GM19193 (cell line): ENCODE results near the gene RPLP2.

Experiments used
- POLR2A ChIP-seq: IDR thresholded peaks from 4 replicates; pipeline ENCODE4 v1.6.1; 2011; ENCODE audit not compliant: insufficient read depth, insufficient read length; ENCODE audit errors: extremely low read depth

Gene RPLP2

GRCh38 chr11:859394-860131 is 49.8 kb downstream of the RPLP2 start:
- no peak for TF ChIP-seq POLR2A

GRCh38 chr11:860234-861104 is 50.7 kb downstream of the RPLP2 start:
- no peak for TF ChIP-seq POLR2A

GRCh38 chr11:861105-861479 is 51.3 kb downstream of the RPLP2 start:
- no peak for TF ChIP-seq POLR2A

GRCh38 chr11:862081-862661 is 52.4 kb downstream of the RPLP2 start:
- TF ChIP-seq POLR2A = no peak
